MM.1S (cell line): Measurements from ENCODE around the gene ACSL1.

Source experiments
- DNase-seq: peaks from one replicate; pipeline ENCODE4 v3.0.0-alpha.2; 2015
- H2AFZ ChIP-seq: fragments of 300-600 bp; sonication (generic); 2 replicates; pipeline ENCODE4 v1.6.0; 2016; ENCODE audit warnings: antibody characterized with exemption, low read length
- H3F3A ChIP-seq: fragments of 300-600 bp; sonication (generic); 2 replicates; pipeline ENCODE4 v1.6.1; 2016; ENCODE audit warnings: mild to moderate bottlenecking, antibody characterized with exemption, low read length, moderate library complexity, mixed read lengths; ENCODE audit not compliant: insufficient read depth
- H3K27ac ChIP-seq: fragments of 300-600 bp; sonication (generic); 2 replicates; pipeline ENCODE4 v1.5.1; 2016; ENCODE audit warnings: mild to moderate bottlenecking, low read length
- H3K27me3 ChIP-seq: fragments of 300-600 bp; sonication (generic); replicated peaks from 2 replicates; pipeline ENCODE4 v1.6.0; 2016; ENCODE audit warnings: low read length; ENCODE audit not compliant: insufficient read depth
- H3K36me3 ChIP-seq: fragments of 300-600 bp; sonication (generic); replicated peaks from 2 replicates; pipeline ENCODE4 v1.6.1; 2016; ENCODE audit warnings: mild to moderate bottlenecking, low read length, mixed read lengths; ENCODE audit not compliant: insufficient read depth
- H3K4me1 ChIP-seq: fragments of 300-600 bp; sonication (generic); 2 replicates; pipeline ENCODE4 v1.6.1; 2016; ENCODE audit warnings: low read length, mixed read lengths
- H3K4me2 ChIP-seq: fragments of 300-600 bp; sonication (generic); 2 replicates; pipeline ENCODE4 v1.6.0; 2016; ENCODE audit warnings: low read depth, low read length
- H3K4me3 ChIP-seq: fragments of 300-600 bp; sonication (generic); 2 replicates; pipeline ENCODE4 v1.5.1; 2016; ENCODE audit warnings: low read length, mixed read lengths
- H3K79me2 ChIP-seq: fragments of 300-600 bp; sonication (generic); 2 replicates; pipeline ENCODE4 v1.6.1; 2016; ENCODE audit warnings: mixed run types, low read length, mixed read lengths
- H3K9ac ChIP-seq: fragments of 300-600 bp; sonication (generic); 2 replicates; pipeline ENCODE4 v1.6.1; 2016; ENCODE audit warnings: low read length, mixed read lengths
- H3K9me2 ChIP-seq: fragments of 300-600 bp; sonication (generic); replicated peaks from 2 replicates; pipeline ENCODE4 v1.6.1; 2016; ENCODE audit warnings: mild to moderate bottlenecking, low read length, mixed read lengths; ENCODE audit not compliant: insufficient read depth
- H3K9me3 ChIP-seq: fragments of 300-600 bp; sonication (generic); replicated peaks from 2 replicates; pipeline ENCODE4 v1.6.1; 2016; ENCODE audit warnings: mild to moderate bottlenecking, low read length, mixed read lengths; ENCODE audit not compliant: insufficient read depth
- H4K20me1 ChIP-seq: fragments of 300-600 bp; sonication (generic); 2 replicates; pipeline ENCODE4 v1.6.1; 2016; ENCODE audit warnings: mild to moderate bottlenecking, low read length, moderate library complexity, mixed read lengths; ENCODE audit not compliant: insufficient read depth
- EZH2 ChIP-seq: fragments of 300-600 bp; sonication (generic); optimal IDR thresholded peaks from 2 replicates; pipeline ENCODE3; 2017; ENCODE audit warnings: low read depth, mild to moderate bottlenecking, antibody characterized with exemption, low read length, mixed read lengths
- EZH2phosphoT487 ChIP-seq: fragments of 300-600 bp; sonication (generic); IDR thresholded peaks from 2 replicates; pipeline ENCODE4 v1.6.1; 2018; ENCODE audit warnings: antibody characterized with exemption, low read length
- TF ChIP-seq, protein P1 (sequence below): fragments of 300-600 bp; sonication (generic); IDR thresholded peaks from 2 replicates; pipeline ENCODE4 v1.5.1; 2016; ENCODE audit warnings: antibody characterized with exemption, low read length, mixed read lengths

Gene ACSL1

DNA sequence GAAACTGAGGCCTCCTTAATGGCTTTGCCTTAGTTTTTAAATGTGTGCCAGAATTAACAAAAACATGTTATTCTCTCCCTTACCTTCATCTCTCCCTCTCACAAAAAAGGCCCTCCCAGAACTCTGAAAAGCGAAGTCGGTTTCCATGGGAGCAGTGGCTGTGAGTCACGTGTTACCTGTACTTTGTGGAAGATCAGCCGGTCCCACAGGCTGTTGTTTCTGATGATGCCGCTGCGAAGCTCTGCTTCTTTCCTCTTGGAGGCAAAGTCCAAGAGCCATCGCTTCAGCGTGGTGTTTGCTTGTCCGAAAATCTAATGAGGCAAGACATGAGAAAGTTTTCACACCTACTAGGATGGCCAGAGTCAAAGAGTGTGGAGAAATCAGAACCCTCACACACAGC, 59.3 kb downstream of the ACSL1 start:
- H3K27ac ChIP-seq, result no peak overlapping the region

DNA sequence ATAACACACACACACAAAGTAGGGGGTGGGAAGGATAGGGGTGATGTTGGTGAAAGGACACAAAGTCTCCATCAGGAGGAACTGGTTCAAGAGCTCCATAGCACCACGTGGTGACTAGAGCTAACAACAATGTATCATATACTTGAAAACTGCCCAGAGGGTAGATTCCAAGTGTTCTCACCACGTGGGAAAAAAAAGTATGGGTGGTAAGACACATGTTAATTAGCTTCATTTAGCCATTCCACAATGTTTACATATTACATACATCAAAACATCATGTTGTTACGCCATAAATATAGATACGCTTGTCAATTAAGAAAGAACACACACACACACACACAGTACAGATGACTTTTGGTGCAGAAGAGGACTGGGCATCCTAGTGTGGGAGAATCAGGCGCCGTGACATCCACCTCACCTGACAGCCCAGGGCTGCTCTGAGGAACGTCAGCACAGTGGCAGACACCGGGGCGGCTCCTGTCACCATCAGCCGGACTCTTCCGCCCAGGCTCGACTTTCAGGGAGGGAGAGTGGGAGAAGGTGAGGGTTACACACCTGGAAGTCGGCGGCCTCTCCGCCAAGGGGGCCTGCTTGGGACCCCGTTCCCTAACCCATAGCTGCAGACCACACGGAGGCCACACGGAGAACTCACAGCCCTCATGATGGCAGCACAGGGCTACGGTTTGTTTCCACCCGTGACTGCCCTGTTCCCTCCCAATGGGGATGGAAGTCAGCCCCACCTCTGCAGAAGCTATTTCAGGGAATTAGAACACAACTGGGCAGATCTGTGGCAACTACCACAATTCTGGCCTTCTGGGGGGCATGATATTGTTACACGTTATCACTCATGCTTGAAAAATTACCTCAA, 60.1 kb downstream of the ACSL1 start:
- Histone ChIP-seq H3K79me2 (no peaks in the 10 kb centered on the region), H3K4me3 (no peak overlapping the region), H3K9me3 (no peaks in the 10 kb centered on the region), H2AFZ (no peak overlapping the region), H3K27ac (no peak overlapping the region), H3K4me2 (no peak overlapping the region), H3K27me3 (no peaks in the 10 kb centered on the region), H4K20me1 (no peaks in the 10 kb centered on the region), H3K36me3 (no peaks in the 10 kb centered on the region), H3K4me1 (peaks cover 6% of the 10 kb centered on the region; the same call in 1 of the 2 replicates), H3F3A (no peaks in the 10 kb centered on the region), H3K9ac (no peak overlapping the region), H3K9me2 (no peaks in the 10 kb centered on the region)
- DNase-seq, result no peak
- TF ChIP-seq EZH2phosphoT487 (no peak), EZH2 (no peak)
- TF ChIP-seq, protein P1, sequence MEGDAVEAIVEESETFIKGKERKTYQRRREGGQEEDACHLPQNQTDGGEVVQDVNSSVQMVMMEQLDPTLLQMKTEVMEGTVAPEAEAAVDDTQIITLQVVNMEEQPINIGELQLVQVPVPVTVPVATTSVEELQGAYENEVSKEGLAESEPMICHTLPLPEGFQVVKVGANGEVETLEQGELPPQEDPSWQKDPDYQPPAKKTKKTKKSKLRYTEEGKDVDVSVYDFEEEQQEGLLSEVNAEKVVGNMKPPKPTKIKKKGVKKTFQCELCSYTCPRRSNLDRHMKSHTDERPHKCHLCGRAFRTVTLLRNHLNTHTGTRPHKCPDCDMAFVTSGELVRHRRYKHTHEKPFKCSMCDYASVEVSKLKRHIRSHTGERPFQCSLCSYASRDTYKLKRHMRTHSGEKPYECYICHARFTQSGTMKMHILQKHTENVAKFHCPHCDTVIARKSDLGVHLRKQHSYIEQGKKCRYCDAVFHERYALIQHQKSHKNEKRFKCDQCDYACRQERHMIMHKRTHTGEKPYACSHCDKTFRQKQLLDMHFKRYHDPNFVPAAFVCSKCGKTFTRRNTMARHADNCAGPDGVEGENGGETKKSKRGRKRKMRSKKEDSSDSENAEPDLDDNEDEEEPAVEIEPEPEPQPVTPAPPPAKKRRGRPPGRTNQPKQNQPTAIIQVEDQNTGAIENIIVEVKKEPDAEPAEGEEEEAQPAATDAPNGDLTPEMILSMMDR, result no peak

More for the DNA sequence above, 59.3 kb downstream of the ACSL1 start:
- H3K9me3 ChIP-seq, result no peaks in the 10 kb centered on the region
- no peak overlapping the region for H3K9ac ChIP-seq
- no peaks in the 10 kb centered on the region for H3K27me3 ChIP-seq
- DNase-seq, result no peak
- H2AFZ ChIP-seq, result no peak overlapping the region
- H3K4me1 ChIP-seq, result peaks cover 6% of the 10 kb centered on the region; the same call in 1 of the 2 replicates
- H4K20me1 ChIP-seq, result no peaks in the 10 kb centered on the region
- H3K4me2 ChIP-seq, result no peak overlapping the region
- H3K9me2 ChIP-seq, result no peaks in the 10 kb centered on the region
- TF ChIP-seq, protein P1, result no peak
- TF ChIP-seq EZH2 (no peak), EZH2phosphoT487 (no peak)
- H3F3A ChIP-seq, result no peaks in the 10 kb centered on the region
- H3K4me3 ChIP-seq, result no peak overlapping the region
- no peaks in the 10 kb centered on the region for H3K79me2 ChIP-seq
- H3K36me3 ChIP-seq, result no peaks in the 10 kb centered on the region

DNA sequence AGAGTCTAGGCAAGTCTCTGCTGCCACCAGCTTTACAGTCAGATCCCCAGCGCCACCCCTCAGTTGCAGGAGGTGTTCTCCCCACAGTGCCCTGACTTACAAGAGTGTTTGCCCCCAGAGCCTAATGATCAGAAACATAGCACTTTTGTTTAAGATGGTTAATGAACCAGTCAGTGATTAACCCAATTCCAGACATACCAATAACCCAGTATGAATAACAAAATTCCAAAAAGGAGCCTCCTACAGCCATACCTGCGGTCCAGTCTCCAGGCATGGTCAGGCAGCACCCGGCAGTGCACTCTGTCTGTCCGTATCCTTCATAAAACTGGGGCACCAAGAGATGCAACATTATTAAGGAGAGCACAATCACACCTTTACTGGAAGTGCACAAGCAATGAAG, 61.2 kb downstream of the ACSL1 start:
- no peak for DNase-seq
- H4K20me1 ChIP-seq, result no peaks in the 10 kb centered on the region
- TF ChIP-seq, protein P1, result no peak
- no peak for TF ChIP-seq EZH2
- no peak for TF ChIP-seq EZH2phosphoT487
- H3K4me2 ChIP-seq, result no peak overlapping the region
- no peaks in the 10 kb centered on the region for H3F3A ChIP-seq
- H2AFZ ChIP-seq, result no peak overlapping the region
- no peak overlapping the region for H3K9ac ChIP-seq
- H3K27me3 ChIP-seq, result no peaks in the 10 kb centered on the region
- no peaks in the 10 kb centered on the region for H3K79me2 ChIP-seq
- H3K4me3 ChIP-seq, result no peak overlapping the region
- H3K9me3 ChIP-seq, result no peaks in the 10 kb centered on the region
- H3K36me3 ChIP-seq, result no peaks in the 10 kb centered on the region
- H3K27ac ChIP-seq, result no peak overlapping the region
- no peaks in the 10 kb centered on the region for H3K9me2 ChIP-seq
- H3K4me1 ChIP-seq, result peaks cover 6% of the 10 kb centered on the region; the same call in 1 of the 2 replicates
